ENCODE measurements around the gene SCAPER. TPM values are rescaled to one million over a fixed set of nuclear protein-coding genes. Genes with fewer than 3 reads are reported as not detected.

Gene SCAPER
- polyA plus RNA-seq, 2 of the 4 experiments (the other 2 are of a cell fraction), result 4.9 to 5.5 TPM

DNA sequence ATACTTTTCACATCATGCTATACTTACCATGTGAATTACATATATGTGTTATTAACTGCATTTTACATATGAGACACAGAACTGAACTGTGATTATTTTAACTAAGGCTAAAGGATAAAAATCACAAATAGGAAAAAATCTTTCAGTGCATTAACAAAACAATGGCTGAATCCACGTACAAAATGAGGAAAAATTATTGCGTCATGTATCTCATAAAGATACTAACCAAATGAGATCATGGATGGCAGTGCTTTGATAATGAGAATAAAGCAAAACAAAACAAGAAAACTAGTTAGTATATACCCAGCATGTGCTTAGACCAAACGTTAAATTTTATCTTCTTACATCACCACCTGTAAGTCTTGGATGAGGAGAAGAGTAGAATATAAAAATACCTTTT, 66.0 kb downstream of the SCAPER start:
- no peak overlapping the region for H3K4me2 ChIP-seq
- ATAC-seq (no peak), DNase-seq (ENCODE audit: low read depth in 1 of 2, low spot score in 1 of 2) (no peak), FAIRE-seq (peak; percentile 54)
- H3K4me3 ChIP-seq, result no peak overlapping the region
- no peak overlapping the region for H3K27ac ChIP-seq
- WGBS (ENCODE audit: missing lambda C conversion rate), result 64% methylated on average over 3 of the region's 3 CpGs
- ChIA-PET POLR2A (no interaction called here), CTCF (interaction anchor here (0.7 to 2.4 kb wide), 3 partner anchors 16 to 191 kb away, joined by 3 to 10 read pairs (median 3); no protein-coding TSS in a partner anchor)
- no peaks in the 10 kb centered on the region for H3K4me1 ChIP-seq
- TF ChIP-seq ZFP36 (IDR thresholded peaks at IDR 0.05; ENCODE audit: borderline replicate concordance, partially characterized antibody) (no peak), KDM1A (IDR thresholded peaks at IDR 0.05; ENCODE audit: low read depth) (no peak), CBX2 (IDR thresholded peaks at IDR 0.05; ENCODE audit: borderline replicate concordance, low read depth) (no peak), HOXB13 (CRISPR knock-in tag; IDR thresholded peaks at IDR 0.05; ENCODE audit: low read depth) (no peak), CEBPB (IDR thresholded peaks at IDR 0.05) (peak; percentile 35 to 46; a peak in 2 of 4 replicates), ELK1 (IDR thresholded peaks at IDR 0.05; ENCODE audit: low read depth, low read length) (no peak), ZC3H11A (IDR thresholded peaks at IDR 0.05) (no peak)
- TF ChIP-seq, protein P1, sequence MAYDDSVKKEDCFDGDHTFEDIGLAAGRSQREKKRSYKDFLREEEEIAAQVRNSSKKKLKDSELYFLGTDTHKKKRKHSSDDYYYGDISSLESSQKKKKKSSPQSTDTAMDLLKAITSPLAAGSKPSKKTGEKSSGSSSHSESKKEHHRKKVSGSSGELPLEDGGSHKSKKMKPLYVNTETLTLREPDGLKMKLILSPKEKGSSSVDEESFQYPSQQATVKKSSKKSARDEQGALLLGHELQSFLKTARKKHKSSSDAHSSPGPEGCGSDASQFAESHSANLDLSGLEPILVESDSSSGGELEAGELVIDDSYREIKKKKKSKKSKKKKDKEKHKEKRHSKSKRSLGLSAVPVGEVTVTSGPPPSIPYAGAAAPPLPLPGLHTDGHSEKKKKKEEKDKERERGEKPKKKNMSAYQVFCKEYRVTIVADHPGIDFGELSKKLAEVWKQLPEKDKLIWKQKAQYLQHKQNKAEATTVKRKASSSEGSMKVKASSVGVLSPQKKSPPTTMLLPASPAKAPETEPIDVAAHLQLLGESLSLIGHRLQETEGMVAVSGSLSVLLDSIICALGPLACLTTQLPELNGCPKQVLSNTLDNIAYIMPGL (CRISPR knock-in tag; IDR thresholded peaks at IDR 0.05; ENCODE audit: borderline replicate concordance), result no peak
- H3K9me3 ChIP-seq, result no peaks in the 10 kb centered on the region

- FAIRE-seq, result no peak
- 67% methylated on average over 6 of the region's 6 CpGs for WGBS (ENCODE audit: missing lambda C conversion rate)
- TF ChIP-seq FOSL2 (IDR thresholded peaks at IDR 0.05) (no peak), FOSL2 (CRISPR knock-in tag; IDR thresholded peaks at IDR 0.05) (no peak), ZC3H11A (IDR thresholded peaks at IDR 0.05) (no peak), HOXB13 (CRISPR knock-in tag; IDR thresholded peaks at IDR 0.05; ENCODE audit: low read depth) (no peak), EHF (CRISPR knock-in tag; IDR thresholded peaks at IDR 0.05) (no peak), CBX8 (IDR thresholded peaks at IDR 0.05) (no peak), POLR2A (IDR thresholded peaks at IDR 0.05; ENCODE audit: low read length) (no peak), ELK1 (IDR thresholded peaks at IDR 0.05; ENCODE audit: low read depth, low read length) (no peak), EHMT2 (IDR thresholded peaks at IDR 0.05; ENCODE audit: low read depth) (no peak), KDM1A (IDR thresholded peaks at IDR 0.05; ENCODE audit: low read depth) (no peak), CTCF (IDR thresholded peaks at IDR 0.05) (no peak), RCOR1 (IDR thresholded peaks at IDR 0.05; ENCODE audit: low read depth, low read length) (no peak), RFX5 (IDR thresholded peaks at IDR 0.05) (no peak), USF2 (IDR thresholded peaks at IDR 0.05) (no peak), HDAC2 (IDR thresholded peaks at IDR 0.05) (no peak), E2F6 (IDR thresholded peaks at IDR 0.05; ENCODE audit: borderline replicate concordance, low read depth) (no peak), JUN (IDR thresholded peaks at IDR 0.05) (no peak)
- TF ChIP-seq, protein P1 (CRISPR knock-in tag; IDR thresholded peaks at IDR 0.05; ENCODE audit: borderline replicate concordance), result no peak
- TF ChIP-seq, protein P2, sequence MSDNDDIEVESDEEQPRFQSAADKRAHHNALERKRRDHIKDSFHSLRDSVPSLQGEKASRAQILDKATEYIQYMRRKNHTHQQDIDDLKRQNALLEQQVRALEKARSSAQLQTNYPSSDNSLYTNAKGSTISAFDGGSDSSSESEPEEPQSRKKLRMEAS (IDR thresholded peaks at IDR 0.05), result no peak
- H3K9me3 ChIP-seq, result no peaks in the 10 kb centered on the region
- no peak overlapping the region for H3K4me3 ChIP-seq
- no peak overlapping the region for H3K27ac ChIP-seq
- POLR2A ChIA-PET, result no interaction called here
- H3K4me2 ChIP-seq, result no peak overlapping the region
- no peaks in the 10 kb centered on the region for H3K4me1 ChIP-seq
- CTCF ChIA-PET, result interaction anchor here (1.8 kb wide), 1 partner anchor 602 kb away, joined by 6 read pairs; no protein-coding TSS in a partner anchor
- ATAC-seq, result no peak
- DNase-seq (ENCODE audit: low read depth in 1 of 2, low spot score in 1 of 2), result no peak
Measured at GRCh38 chr15:76837474-76837873, 67.7 kb downstream of the SCAPER start.

Data from A549 (cell line).